RWPE1 (cell line): ENCODE data around the gene SPATA7.
A peak's percentile ranks its signal among the peaks of the same experiment; 100 is the strongest.

Experiments used
- CTCF ChIA-PET: fragments of 350-600 bp; sonication (Branson Sonifier 250); formaldehyde crosslinking; extraction: SDS; loops from one replicate; lab custom pipeline; 2021; lab: Yijun Ruan, JAX
- POLR2A ChIA-PET: fragments of 400-600 bp; formaldehyde crosslinking; extraction: SDS; loops from one replicate; lab custom pipeline; 2020; ENCODE audit warnings: antibody characterized with exemption; ENCODE audit not compliant: low non-redundant PET; lab: Yijun Ruan, JAX
- DNase-seq: peaks from one replicate; pipeline ENCODE4 v3.0.0; 2012; ENCODE audit warnings: low spot score
- H3K27ac ChIP-seq: fragments of 450-650 bp; 2 replicates; pipeline ENCODE4 v1.5.1; 2017
- CTCF ChIP-seq: fragments of 450-650 bp; conservative IDR thresholded peaks from 2 replicates; pipeline ENCODE4 v1.5.1; 2017; ENCODE audit warnings: low read depth, mild to moderate bottlenecking

Gene SPATA7

DNA sequence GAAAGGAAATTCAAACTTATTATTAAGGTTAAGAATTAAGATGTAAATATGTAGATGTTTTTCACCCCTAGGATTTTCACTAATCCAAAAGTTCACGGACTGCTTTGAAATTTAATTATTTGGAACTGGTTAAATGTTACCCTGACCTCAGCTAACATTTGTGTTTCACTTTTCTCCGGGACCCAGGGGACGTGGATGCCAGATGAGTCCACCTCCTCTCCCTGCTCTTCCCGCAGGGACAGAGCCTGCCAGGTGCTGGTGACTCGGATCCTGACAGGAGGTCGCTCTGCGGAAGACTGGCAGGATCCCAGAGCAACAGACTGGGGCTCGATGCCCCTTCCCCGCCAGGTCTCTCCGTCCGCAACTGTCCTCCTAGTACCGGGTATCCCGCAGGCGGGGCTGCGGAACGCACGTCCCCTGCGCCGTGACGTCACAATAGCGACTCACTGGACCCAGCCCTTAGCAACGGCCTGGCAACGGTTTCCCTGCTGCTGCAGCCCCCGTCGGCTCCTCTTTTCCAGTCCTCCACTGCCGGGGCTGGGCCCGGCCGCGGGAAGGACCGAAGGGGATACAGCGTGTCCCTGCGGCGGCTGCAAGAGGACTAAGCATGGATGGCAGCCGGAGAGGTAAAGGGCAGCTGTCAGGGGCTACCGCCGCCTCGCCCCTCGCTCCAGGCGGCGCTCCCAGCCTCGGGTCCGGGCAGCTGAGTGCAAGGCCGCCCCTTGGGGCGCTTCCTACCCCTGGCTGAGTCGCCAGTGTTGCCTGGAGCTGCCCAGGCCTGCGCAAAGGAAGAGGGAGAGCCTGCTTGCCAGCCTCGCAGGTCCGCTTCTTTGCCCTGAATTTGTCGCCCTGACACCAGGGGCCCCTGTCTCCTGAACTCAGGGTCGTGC lies at the start of gene SPATA7:
Gene SPATA7 (plus strand): TSS at position 446 of the 890 bp plus-strand sequence. CDS start 162 bp downstream, at position 608.
- peak within 1 kb of the TSS; percentile 59 for H3K27ac ChIP-seq
- ChIA-PET POLR2A (no interaction called here), CTCF (interaction anchor here (2.2 kb wide), 1 partner anchor 196 kb away, joined by 10 read pairs; no protein-coding TSS in a partner anchor)

GRCh38 chr14:88340357-88340756 lies 45.1 kb upstream of the SPATA7 start:
- no peak for TF ChIP-seq CTCF
- CTCF ChIA-PET: interaction anchor here (0.7 kb wide), 2 partner anchors 436 to 609 kb away, joined by 3 read pairs; no protein-coding TSS in a partner anchor
- DNase-seq: no peak
- POLR2A ChIA-PET: no interaction called here
- no peak overlapping the region for H3K27ac ChIP-seq

More for the DNA sequence above, at the start of gene SPATA7:
- TF ChIP-seq CTCF: no peak
- DNase-seq: peak; percentile 83

DNA sequence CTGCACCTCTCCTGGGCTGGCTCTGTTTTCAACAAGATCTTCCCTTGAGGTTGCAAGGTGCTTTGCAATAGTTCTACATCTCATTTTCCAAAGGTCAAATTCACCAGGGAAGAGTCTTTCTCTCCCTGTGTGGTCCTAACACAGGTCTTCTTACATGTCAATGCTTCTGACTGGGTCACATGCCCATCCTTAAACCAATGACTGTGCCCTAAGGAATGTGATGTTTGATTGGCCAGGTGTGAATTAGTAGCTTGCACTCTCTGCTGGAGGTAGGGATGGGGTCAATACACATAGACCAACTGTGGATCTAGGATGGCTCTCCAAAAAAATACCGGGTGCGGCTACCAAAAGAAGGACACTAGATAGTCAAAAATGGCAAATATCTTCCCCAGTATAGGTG lies 42.5 kb upstream of the SPATA7 start:
- POLR2A ChIA-PET: no interaction called here
- no peak for TF ChIP-seq CTCF
- H3K27ac ChIP-seq: no peak overlapping the region
- DNase-seq: no peak
- CTCF ChIA-PET: no interaction called here

- TF ChIP-seq CTCF: no peak
- ChIA-PET POLR2A (no interaction called here), CTCF (interaction anchor here (0.6 kb wide), 2 partner anchors 17 to 1833 kb away, joined by 3 to 4 read pairs; no protein-coding TSS in a partner anchor)
- no peak for DNase-seq
- no peak overlapping the region for H3K27ac ChIP-seq
These were observed 39.3 kb upstream of the SPATA7 start for GRCh38 chr14:88346048-88346639.

GRCh38 chr14:88348546-88348945 lies 36.9 kb upstream of the SPATA7 start:
- POLR2A ChIA-PET: interaction anchor here (0.7 kb wide), 1 partner anchor 150 kb away, joined by 4 read pairs; no protein-coding TSS in a partner anchor
- CTCF ChIA-PET: no interaction called here
- no peak overlapping the region for H3K27ac ChIP-seq
- no peak for DNase-seq
- no peak for TF ChIP-seq CTCF

GRCh38 chr14:88351966-88352691 lies 33.3 kb upstream of the SPATA7 start:
- ChIA-PET CTCF (no interaction called here), POLR2A (no interaction called here)
- no peak for TF ChIP-seq CTCF
- no peak overlapping the region for H3K27ac ChIP-seq
- no peak for DNase-seq
